Keratinocyte (primary cell): Measurements from ENCODE around the gene TMEM61.

Source experiments
- EZH2 ChIP-seq: IDR thresholded peaks from one replicate; pipeline ENCODE4 v1.6.1; 2012; ENCODE audit warnings: inconsistent platforms, mild to moderate bottlenecking, low read length, moderate library complexity
- TF ChIP-seq, protein P1 (sequence below), 3 experiments: IDR thresholded peaks in 1 of 3; conservative IDR thresholded peaks in 1 of 3; optimal IDR thresholded peaks in 1 of 3; 2 replicates in 2 of 3; 3 replicates in 1 of 3; pipeline versions ENCODE3 to v1.5.1; 2011; ENCODE audit warnings: low read length in 3 of 3, mild to moderate bottlenecking in 3 of 3, moderate library complexity in 2 of 3, control low read depth in 1 of 3, inconsistent platforms in 1 of 3; ENCODE audit not compliant: insufficient read depth in 2 of 3; ENCODE audit errors: extremely low read depth in 1 of 3

DNA sequence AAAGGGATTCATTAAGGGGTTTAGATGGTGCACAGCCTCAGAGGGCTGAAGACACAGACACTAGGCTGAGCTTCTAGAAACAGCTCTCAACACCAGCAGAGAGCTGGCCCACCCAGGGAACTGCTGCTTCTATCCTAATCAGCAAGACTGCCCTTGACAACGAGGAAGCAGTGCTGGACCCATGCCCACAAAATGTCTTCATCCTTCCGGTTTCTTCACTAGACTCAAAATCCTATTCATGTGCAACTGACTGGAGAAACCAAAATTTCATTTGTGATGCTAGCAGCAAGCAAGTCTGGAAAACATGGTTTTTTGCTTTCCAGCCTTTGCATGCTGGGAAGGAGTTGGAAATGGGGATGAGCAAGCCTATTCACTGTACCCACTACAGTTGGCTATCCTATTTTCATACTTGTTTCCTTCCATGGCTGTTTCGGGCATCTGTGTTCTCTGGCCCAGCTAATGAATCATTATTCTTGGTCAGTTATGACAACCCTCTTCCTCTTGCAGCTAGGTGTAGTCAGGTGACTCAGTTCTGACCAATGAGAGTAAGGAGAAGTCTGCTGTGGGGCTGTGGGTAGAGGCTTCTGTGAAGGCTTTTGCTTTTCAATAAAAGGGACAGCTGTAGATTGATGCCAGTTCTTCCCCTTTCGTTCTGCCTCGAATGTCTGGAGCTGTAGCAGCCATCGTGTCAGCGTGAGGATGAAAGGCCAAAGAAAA lies 14.6 kb upstream of the TMEM61 start:
- TF ChIP-seq, protein P1, sequence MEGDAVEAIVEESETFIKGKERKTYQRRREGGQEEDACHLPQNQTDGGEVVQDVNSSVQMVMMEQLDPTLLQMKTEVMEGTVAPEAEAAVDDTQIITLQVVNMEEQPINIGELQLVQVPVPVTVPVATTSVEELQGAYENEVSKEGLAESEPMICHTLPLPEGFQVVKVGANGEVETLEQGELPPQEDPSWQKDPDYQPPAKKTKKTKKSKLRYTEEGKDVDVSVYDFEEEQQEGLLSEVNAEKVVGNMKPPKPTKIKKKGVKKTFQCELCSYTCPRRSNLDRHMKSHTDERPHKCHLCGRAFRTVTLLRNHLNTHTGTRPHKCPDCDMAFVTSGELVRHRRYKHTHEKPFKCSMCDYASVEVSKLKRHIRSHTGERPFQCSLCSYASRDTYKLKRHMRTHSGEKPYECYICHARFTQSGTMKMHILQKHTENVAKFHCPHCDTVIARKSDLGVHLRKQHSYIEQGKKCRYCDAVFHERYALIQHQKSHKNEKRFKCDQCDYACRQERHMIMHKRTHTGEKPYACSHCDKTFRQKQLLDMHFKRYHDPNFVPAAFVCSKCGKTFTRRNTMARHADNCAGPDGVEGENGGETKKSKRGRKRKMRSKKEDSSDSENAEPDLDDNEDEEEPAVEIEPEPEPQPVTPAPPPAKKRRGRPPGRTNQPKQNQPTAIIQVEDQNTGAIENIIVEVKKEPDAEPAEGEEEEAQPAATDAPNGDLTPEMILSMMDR (optimal IDR thresholded peaks at IDR 0.05 in 1 of 3, IDR thresholded peaks at IDR 0.05 in 1 of 3, conservative IDR thresholded peaks at IDR 0.05 in 1 of 3; ENCODE audit: extremely low read depth in 1 of 3, insufficient read depth in 2 of 3, low read length in 3 of 3) = no peak
- TF ChIP-seq EZH2 = no peak
